GM19351 (cell line): ENCODE data around the gene B3GLCT.
"Not testable (repeated sequence)": the region's sequence is repeated elsewhere in the genome, so short reads cannot be mapped to it uniquely, and the experiment has no call there.

ENCODE experiments used
- ATAC-seq: cut with Tn5 transposase; IDR thresholded peaks from one replicate; pipeline ENCODE4 v1.9.1; 2021; ENCODE audit warnings: mild to moderate bottlenecking, moderate library complexity; ENCODE audit not compliant: unreplicated experiment

The B3GLCT gene

DNA sequence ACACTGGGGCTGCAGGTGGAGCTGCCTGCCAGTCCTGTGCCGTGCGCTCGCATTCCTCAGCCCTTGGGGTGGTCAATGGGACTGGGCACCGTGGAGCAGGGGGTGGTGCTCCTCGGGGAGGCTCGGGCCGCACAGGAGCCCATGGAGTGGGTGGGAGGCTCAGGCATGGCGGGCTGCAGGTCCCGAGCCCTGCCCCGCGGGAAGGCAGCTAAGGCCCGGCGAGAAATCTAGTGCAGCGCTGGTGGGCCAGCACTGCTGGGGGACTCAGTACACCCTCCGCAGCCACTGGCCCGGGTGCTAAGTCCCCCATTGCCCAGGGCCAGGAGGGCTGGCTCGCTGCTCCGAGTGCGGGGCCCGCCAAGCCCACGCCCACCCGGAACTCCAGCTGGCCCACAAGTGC is 139.8 kb downstream of the B3GLCT start:
- ATAC-seq: not testable (repeated sequence)

DNA sequence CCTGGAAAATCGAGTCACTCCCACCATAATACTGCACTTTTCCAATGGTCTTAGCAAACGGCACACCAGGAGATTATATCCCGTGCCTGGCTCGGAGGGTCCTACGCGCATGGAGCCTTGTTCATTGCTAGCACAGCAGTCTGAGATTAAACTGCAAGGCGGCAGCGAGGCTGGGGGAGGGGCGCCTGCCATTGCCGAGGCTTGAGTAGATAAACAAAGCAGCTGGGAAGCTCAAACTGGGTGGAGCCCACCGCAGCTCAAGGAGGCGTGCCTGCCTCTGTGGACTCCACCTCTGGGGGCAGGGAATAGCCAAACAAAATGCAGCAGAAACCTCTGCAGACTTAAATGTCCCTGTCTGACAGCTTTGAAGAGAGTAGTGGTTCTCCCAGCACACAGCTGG is 141.1 kb downstream of the B3GLCT start:
- ATAC-seq: not testable (repeated sequence)

DNA sequence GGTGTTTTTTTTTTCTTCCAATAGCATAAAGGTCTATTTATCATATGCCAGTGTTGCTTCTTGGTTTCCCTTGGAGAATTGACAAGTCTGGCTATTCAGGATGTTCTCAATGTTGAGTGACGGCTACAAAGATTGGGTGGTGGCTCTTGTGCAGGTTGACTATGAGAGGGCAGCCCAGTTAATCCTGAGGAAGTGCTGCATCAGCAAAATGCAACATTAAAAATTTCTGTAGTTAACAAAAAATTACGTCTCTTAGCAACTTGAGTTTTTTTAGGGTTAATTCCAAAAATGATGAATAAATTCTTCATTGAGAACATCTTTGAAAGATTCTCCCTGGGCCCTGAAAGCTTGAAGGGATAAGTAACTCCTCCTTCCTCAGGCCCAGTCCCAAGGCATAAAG is 147.1 kb downstream of the B3GLCT start:
- ATAC-seq: no peak

DNA sequence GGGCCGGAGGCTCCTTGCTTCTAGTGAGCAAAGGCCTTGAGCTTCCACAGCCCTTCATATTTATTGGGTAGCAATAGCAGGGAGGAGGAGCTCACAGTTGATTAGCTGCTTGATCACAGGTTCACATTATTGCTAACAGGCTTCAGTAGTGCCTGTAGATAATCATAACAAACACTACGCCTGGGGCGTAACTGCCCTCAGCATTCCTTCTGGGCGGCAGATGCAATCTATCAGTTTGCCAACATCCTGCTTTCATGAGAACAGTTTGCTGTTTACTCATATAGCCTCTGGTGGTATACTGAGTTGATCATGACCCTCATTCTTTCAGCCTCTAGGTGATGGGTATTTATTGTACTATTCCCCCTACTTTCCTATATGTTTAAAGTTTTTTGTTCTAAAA is 149.4 kb downstream of the B3GLCT start:
- no peak for ATAC-seq

- ATAC-seq: no peak
These were observed 150.8 kb downstream of the B3GLCT start for GRCh38 chr13:31350560-31350959.

GRCh38 chr13:31351376-31351775 is 151.6 kb downstream of the B3GLCT start:
- ATAC-seq: no peak

- no peak for ATAC-seq
These were observed 152.7 kb downstream of the B3GLCT start for GRCh38 chr13:31352467-31352866.

GRCh38 chr13:31355001-31355400 is 155.2 kb downstream of the B3GLCT start:
- no peak for ATAC-seq

DNA sequence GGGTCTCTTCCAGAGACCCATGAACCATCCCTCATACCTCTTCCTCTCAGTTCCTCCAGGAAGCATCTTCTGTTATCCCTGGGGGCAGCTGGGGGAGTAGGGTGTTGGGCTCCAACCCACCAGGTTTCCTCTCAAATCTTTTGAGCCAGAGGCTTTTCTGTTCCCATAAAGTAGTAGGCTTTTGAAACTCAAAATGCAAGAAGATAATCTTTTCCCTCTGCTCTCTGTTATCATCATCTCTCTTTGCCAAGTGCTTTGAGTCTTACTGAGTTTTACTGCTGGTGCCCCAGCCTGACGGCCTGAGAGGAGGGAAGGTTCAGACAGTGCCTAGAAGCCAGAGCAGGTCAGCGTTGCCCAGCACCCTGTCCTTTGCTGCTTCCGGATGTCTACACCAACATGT is 157.2 kb downstream of the B3GLCT start:
- no peak for ATAC-seq

- ATAC-seq: no peak
These were observed 157.8 kb downstream of the B3GLCT start for GRCh38 chr13:31357581-31357980.

GRCh38 chr13:31361673-31362072 is 161.9 kb downstream of the B3GLCT start:
- no peak for ATAC-seq

DNA sequence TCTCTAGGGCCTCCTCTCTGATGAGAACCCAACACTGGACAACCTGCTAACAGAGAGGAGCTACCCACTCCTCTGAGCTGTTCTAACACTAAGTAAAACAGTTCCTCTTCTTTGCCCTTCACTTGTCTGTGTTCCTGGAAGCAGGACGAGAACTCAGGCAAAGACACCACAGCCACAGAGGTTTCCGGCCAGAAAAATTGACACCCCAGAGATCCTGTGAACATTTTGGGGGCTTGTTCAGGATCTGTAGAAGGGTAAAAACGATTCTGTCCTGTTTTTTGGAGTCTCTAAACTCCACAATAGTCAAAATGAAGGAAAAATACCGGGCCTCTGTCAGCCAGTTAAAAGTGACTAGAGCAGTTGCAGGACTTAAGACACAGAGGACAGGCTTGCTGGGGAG is 165.9 kb downstream of the B3GLCT start:
- ATAC-seq: no peak

GRCh38 chr13:31367410-31367809 is 167.6 kb downstream of the B3GLCT start:
- no peak for ATAC-seq

GRCh38 chr13:31369213-31369612 is 169.4 kb downstream of the B3GLCT start:
- ATAC-seq: no peak

DNA sequence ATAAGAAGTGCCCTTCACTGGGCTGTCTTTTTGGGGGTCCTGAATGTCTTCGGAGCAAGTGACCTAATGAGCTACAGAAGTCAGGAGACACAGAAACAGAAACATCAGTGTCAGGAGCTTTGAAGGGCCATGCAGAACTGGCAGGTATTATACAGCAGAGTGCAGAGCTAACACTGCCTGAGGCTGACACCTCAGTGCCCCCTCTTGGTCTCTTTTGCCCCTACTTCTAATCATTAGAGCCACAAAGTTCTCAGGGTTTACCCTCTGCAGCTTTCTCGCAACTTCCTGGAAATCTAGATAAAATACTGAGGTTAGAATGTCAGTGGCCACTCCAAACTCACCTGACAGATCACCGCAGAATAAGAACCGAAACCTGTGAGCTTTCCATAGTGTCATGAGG is 172.7 kb downstream of the B3GLCT start:
- no peak for ATAC-seq

- ATAC-seq: no peak
These were observed 174.9 kb downstream of the B3GLCT start for GRCh38 chr13:31374682-31375081.

DNA sequence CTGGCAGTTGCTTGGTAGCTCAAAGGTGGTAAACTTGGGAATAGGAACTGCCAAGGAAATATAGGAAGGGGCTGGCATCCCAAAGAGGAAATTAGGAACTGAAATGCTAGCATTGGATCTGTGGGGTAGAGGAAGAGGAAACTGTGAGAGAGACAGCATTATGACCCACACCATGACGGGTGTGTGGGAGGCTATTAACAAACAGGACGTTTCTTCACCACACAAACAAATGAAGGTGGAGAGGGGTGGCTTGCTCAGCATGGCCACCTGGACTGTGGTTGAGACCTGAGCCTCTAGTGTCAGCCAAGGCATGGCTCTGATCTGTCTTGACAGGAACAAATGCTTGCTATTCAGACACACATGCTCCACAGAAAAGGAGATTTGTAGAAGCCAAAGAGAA is 178.2 kb downstream of the B3GLCT start:
- ATAC-seq: peak; percentile 99

- no peak for ATAC-seq
These were observed 180.9 kb downstream of the B3GLCT start for GRCh38 chr13:31380715-31381114.
